Thyroid gland (tissue), 4 donors: Measurements from ENCODE around the gene BSG. TPM values are rescaled to one million over a fixed set of nuclear protein-coding genes. Genes with fewer than 3 reads are reported as not detected.
"Not testable (repeated sequence)": the region's sequence is repeated elsewhere in the genome, so short reads cannot be mapped to it uniquely, and the experiment has no call there.

Experiments
- DNase-seq, 2 donors: peaks; one replicate each; pipeline ENCODE4 v3.0.0-alpha.2; 2019
- H3K27ac ChIP-seq, 3 donors: fragments of 200-600 bp; sonication (generic); 1 replicate in 2 of 3; 2 replicates in 1 of 3; pipeline ENCODE4 v1.5.1; 2016 to 2019; ENCODE audit warnings: mild to moderate bottlenecking in 1 of 3, moderate library complexity in 1 of 3
- H3K27me3 ChIP-seq: fragments of 200-600 bp; sonication (generic); one replicate; pipeline ENCODE4 v1.5.1; 2019
- H3K36me3 ChIP-seq, 2 donors: fragments of 200-600 bp; sonication (generic); one replicate each; pipeline ENCODE4 v1.5.1; 2016 to 2019
- H3K4me1 ChIP-seq, 2 donors: fragments of 200-600 bp; sonication (generic); one replicate each; pipeline ENCODE4 v1.5.1; 2017 to 2019
- H3K4me3 ChIP-seq, 3 donors: fragments of 200-600 bp; sonication (generic); replicated peaks in 1 of 3; 1 replicate in 2 of 3; 2 replicates in 1 of 3; pipeline ENCODE4 v1.5.1; 2016; ENCODE audit warnings: mild to moderate bottlenecking in 1 of 3
- H3K9me3 ChIP-seq: fragments of 200-600 bp; sonication (generic); one replicate; pipeline ENCODE4 v1.5.1; 2017
- POLR2A ChIP-seq, 2 donors: fragments of 450-650 bp; IDR thresholded peaks; one replicate each; pipeline ENCODE4 v1.6.1; 2017; ENCODE audit warnings: antibody characterized with exemption in 2 of 2, mild to moderate bottlenecking in 2 of 2, moderate library complexity in 1 of 2
- WGBS, 2 donors: methylation state at CpG; one replicate each; pipeline ENCODE4 v1.1.5; 2017; 5-methylcytosine and 5-hydroxymethylcytosine counted together
- intact Hi-C: fragments of 100-400 bp; cut with DNase I; formaldehyde crosslinking; loops from one replicate; pipeline ENCODE4 v1.15.1; 2023
- total RNA-seq, 4 donors: library from RNA; depleted of rRNA; stranded (reverse); fragments of >200 nt; gene quantifications; one replicate each; pipeline ENCODE4 v1.2.3, GENCODE V29; 2016
- TF ChIP-seq, protein P1 (sequence below), 6 experiments: fragments of 200-600 bp in 3 of 6; fragments of 450-650 bp in 3 of 6; sonication (generic) in 3 of 6; IDR thresholded peaks; one replicate each; pipeline ENCODE4 v1.5.1; 2016 to 2019; ENCODE audit warnings: antibody characterized with exemption in 6 of 6, mild to moderate bottlenecking in 2 of 6, inconsistent platforms in 1 of 6, moderate library complexity in 1 of 6

The BSG gene
- total RNA-seq, 4 donors from 2014 or later = 349 to 702 (median 569) TPM

DNA sequence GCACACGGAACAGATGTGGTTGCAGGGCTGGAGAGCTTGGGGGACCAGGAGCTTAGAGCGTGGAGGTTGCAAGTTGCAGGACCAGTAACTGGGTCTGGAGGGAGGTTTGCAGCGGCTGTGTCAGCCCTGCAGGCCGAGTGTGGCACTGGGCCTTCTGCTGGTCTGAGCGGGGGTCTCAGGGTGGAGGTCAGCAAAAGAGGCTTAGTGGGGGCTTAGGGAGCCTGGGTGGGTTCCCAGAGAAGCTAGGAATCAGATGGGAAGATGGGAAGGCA, 11.5 kb downstream of the BSG start:
- no peak for DNase-seq
- TF ChIP-seq, protein P1, sequence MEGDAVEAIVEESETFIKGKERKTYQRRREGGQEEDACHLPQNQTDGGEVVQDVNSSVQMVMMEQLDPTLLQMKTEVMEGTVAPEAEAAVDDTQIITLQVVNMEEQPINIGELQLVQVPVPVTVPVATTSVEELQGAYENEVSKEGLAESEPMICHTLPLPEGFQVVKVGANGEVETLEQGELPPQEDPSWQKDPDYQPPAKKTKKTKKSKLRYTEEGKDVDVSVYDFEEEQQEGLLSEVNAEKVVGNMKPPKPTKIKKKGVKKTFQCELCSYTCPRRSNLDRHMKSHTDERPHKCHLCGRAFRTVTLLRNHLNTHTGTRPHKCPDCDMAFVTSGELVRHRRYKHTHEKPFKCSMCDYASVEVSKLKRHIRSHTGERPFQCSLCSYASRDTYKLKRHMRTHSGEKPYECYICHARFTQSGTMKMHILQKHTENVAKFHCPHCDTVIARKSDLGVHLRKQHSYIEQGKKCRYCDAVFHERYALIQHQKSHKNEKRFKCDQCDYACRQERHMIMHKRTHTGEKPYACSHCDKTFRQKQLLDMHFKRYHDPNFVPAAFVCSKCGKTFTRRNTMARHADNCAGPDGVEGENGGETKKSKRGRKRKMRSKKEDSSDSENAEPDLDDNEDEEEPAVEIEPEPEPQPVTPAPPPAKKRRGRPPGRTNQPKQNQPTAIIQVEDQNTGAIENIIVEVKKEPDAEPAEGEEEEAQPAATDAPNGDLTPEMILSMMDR (IDR thresholded peaks at IDR 0.05) = no peak
- no peak for TF ChIP-seq POLR2A (IDR thresholded peaks at IDR 0.05)
- Histone ChIP-seq H3K27me3 (peaks cover 9% of the 10 kb centered on the region), H3K9me3 (no peaks in the 10 kb centered on the region), H3K4me3 (no peak overlapping the region), H3K27ac (no peak overlapping the region), H3K4me1 (peaks cover 0 to 8% of the 10 kb centered on the region in 2 donors), H3K36me3 (peaks cover 29 to 30% of the 10 kb centered on the region in 2 donors)
- intact Hi-C loops = no loop called here
- 74 to 100% methylated on average over 2 to 5 of the region's 5 CpGs for WGBS, 2 donors

DNA sequence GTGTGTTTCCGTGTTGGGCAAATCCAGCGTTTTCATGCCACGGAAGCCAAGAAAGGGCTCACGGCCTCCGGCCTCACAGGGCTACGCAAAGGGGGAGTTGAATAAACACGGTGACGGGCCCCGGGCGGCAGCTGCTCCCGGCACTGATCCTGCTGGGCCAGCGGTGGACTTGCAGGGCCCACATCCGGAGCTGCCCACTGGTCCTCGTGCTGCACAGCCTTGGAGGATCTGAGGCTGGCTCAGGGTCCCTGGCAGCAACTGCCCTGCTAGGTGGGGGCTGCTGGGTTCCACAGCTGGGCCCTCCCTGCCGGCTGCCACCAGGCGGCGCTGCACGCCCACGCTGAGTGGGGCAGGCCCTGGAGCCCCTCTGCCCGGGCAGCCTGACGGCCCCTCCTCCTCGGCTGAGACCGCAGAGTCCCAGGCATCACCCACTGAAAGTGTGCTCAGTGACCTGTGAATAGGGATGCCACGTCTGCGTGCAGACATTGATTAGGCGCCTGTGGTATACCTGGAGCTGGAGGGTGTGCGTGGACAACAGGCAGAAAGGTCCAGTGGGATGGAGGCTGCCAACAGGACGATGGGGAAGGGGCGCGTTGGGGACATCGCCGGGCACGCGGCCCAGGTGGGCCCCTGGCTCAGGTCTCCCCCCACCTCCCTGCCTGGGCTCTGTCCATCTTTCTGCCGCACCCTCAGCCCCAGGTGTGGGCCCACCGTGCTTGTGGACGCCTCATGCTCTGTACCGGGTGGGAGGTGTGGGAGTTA, 12.0 kb downstream of the BSG start:
- H3K27me3 ChIP-seq = peaks cover 9% of the 10 kb centered on the region
- peak in 1 of 2 donors; percentile 14 for DNase-seq

DNA sequence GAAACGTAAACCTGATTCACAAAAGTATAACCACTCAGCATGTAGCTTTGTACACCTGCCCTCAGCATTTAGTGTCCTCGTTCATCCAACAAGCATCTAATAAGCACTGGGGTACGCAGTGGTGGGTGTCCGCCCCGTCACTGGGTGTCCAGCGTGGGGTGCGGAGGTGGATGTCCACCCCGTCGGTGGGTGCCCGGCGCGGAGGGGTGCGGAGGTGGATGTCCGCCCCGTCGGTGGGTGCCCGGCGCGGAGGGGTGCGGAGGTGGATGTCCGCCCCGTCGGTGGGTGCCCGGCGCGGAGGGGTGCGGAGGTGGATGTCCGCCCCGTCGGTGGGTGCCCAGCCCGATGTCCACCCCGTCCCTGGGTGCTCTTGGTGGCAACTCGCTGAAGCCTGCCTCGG, 12.8 kb downstream of the BSG start:
- intact Hi-C loops, H3K9me3 ChIP-seq: not testable (repeated sequence)
- 86 to 87% methylated on average over 28 to 33 of the region's 34 CpGs for WGBS, 2 donors

More for the DNA sequence above, 12.0 kb downstream of the BSG start:
- H3K9me3 ChIP-seq = no peaks in the 10 kb centered on the region
- TF ChIP-seq POLR2A (IDR thresholded peaks at IDR 0.05) = no peak
- TF ChIP-seq, protein P1 (IDR thresholded peaks at IDR 0.05) = peak; percentile 32 to 68 (median 44)
- peaks cover 29 to 30% of the 10 kb centered on the region in 2 donors for H3K36me3 ChIP-seq
- H3K4me1 ChIP-seq = peaks cover 0 to 10% of the 10 kb centered on the region in 2 donors
- no peak overlapping the region for H3K27ac ChIP-seq
- WGBS, 2 donors = 49 to 61% methylated on average over 17 of the region's 38 CpGs
- intact Hi-C loops = no loop called here
- no peak overlapping the region for H3K4me3 ChIP-seq

DNA sequence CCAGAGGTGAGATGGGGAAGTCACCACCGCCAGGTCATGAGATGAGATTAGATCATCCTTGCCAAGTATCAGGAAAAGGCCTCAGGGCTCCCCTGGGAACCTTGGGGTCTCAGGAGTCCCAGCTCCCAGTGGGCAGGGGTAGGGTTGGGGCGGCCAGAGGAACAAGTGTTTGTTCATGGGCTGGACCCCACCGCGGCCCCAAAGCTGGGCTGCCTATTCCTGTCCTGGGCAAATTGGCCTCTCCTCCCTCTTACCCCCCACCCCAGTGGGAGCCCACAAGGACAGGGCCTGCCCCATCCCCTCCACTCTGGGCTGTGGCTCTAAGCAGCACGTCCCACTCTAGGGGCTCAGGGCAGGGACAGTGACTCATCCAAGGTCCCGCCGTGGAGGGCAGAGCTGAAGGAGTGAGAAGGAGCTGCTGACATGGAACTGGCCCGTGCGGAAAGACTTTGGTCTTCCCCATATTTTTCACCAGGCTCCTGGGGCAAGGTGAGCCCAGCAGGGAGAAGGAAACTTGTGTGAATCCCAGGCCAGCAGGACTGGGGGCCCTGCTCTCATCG, 13.2 kb downstream of the BSG start:
- H3K27me3 ChIP-seq = peaks cover 9% of the 10 kb centered on the region
- no peak overlapping the region for H3K4me3 ChIP-seq
- no peak for TF ChIP-seq POLR2A (IDR thresholded peaks at IDR 0.05)
- TF ChIP-seq, protein P1 (IDR thresholded peaks at IDR 0.05) = no peak
- peaks cover 25% of the 10 kb centered on the region in 2 donors for H3K36me3 ChIP-seq
- no peak overlapping the region for H3K27ac ChIP-seq
- no peaks in the 10 kb centered on the region for H3K9me3 ChIP-seq
- WGBS, 2 donors = 57 to 63% methylated on average over 7 to 10 of the region's 10 CpGs
- peaks cover 0 to 14% of the 10 kb centered on the region in 2 donors for H3K4me1 ChIP-seq
- DNase-seq = no peak
- intact Hi-C loops = no loop called here

More for the DNA sequence above, 12.8 kb downstream of the BSG start:
- peaks cover 29% of the 10 kb centered on the region in 2 donors for H3K36me3 ChIP-seq
- H3K4me3 ChIP-seq, DNase-seq, H3K27ac ChIP-seq, H3K27me3 ChIP-seq: not testable (repeated sequence)
- peaks cover 0 to 11% of the 10 kb centered on the region in 2 donors for H3K4me1 ChIP-seq

DNA sequence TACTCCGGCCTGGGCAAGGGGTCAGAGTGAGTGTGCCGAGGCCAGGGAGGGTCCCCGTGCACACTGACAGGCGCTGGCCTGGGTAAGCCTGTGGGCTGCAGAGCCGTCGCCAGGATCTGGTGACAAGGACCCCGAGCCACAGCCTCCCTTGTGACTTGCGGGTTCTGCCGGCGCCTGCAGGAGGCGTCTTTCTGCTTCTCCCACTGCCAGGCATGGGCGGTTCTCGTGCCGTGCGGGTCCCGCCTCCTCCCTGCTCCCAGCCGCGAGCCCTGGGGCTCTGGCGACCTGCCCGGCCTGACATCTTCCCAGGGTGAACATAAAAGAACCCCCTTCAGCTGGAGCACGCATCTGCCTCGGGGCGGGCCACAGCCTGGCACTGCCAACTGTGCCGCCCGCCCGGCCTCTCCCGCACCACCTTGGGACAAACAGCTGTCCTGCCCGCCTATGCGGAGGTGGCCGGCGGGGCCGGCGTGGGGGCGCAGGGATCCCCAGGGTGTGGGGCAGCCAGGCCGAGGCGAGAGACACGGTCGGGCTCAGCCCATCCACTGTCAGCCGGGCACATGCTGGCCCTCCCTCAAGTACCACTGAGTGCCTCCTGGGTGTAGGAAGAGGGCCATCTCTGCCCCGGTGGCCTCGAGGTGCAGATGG, 15.8 kb downstream of the BSG start:
- intact Hi-C loops = no loop called here
- 4 to 5% methylated on average over 17 to 20 of the region's 41 CpGs for WGBS, 2 donors
- peak; percentile 49 to 51 for DNase-seq
- no peak overlapping the region for H3K4me3 ChIP-seq
- H3K4me1 ChIP-seq = peaks cover 0 to 16% of the 10 kb centered on the region in 2 donors
- peaks cover 20% of the 10 kb centered on the region for H3K27me3 ChIP-seq
- no peaks in the 10 kb centered on the region for H3K9me3 ChIP-seq
- peaks cover 4 to 5% of the 10 kb centered on the region in 2 donors for H3K36me3 ChIP-seq
- no peak overlapping the region for H3K27ac ChIP-seq
- TF ChIP-seq POLR2A (IDR thresholded peaks at IDR 0.05) = no peak
- TF ChIP-seq, protein P1 (IDR thresholded peaks at IDR 0.05) = peak in 2 of 6 experiments; percentile 11 to 25
